KOPT-K1 (cell line): ENCODE measurements around the gene PPP6R2.
"Not testable (repeated sequence)": the region's sequence is repeated elsewhere in the genome, so short reads cannot be mapped to it uniquely, and the experiment has no call there.

Source experiments
- H3K27ac ChIP-seq: fragments of 200-600 bp; sonication (generic); 2 replicates; pipeline ENCODE4 v1.5.1; 2016; ENCODE audit warnings: antibody characterized with exemption, mild to moderate bottlenecking, low read depth, low read length; ENCODE audit not compliant: poor library complexity, severe bottlenecking
- H3K36me3 ChIP-seq: fragments of 200-600 bp; sonication (generic); 2 replicates; pipeline ENCODE4 v1.5.1; 2017; ENCODE audit warnings: antibody characterized with exemption, mild to moderate bottlenecking, low read length, moderate library complexity; ENCODE audit not compliant: insufficient read depth
- H3K9me3 ChIP-seq: fragments of 200-600 bp; sonication (generic); 2 replicates; pipeline ENCODE4 v1.5.1; 2017; ENCODE audit warnings: antibody characterized with exemption, low read length, mild to moderate bottlenecking; ENCODE audit not compliant: insufficient read depth, poor library complexity, severe bottlenecking

Gene PPP6R2

DNA sequence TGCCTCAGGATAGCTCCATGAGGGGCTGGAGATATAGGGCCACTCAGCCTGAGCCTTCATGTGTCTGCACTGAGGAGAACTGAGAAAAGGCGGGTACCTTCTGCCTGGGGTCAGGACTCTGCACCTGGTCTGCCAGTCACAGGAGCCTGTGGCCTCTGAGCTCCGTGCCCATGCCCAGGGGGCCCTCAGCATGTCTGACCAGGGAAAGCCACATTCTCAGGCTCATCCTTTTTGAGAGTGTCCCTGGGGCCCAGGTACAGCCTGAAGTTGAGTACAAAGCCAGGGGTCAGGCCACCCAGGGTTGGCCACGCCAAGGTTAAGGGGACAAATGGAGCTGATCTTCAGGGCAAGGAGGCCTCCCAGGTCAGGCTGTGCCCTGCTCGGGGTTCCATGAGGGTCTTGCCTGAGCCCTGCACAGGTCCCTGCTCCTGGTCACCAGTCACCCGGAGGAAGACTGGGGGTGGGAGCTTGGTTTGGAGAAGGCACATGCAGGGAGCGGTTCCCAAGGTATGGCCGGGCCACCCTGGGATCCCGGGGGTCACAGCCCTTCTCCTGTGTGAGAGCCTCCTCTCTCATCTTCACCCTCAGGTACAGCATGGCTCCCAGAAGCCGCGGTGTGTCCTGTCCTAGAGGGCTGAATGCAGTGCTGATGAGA is 22.3 kb upstream of the PPP6R2 start:
- Histone ChIP-seq H3K36me3 (no peaks in the 10 kb centered on the region), H3K9me3 (no peaks in the 10 kb centered on the region)

DNA sequence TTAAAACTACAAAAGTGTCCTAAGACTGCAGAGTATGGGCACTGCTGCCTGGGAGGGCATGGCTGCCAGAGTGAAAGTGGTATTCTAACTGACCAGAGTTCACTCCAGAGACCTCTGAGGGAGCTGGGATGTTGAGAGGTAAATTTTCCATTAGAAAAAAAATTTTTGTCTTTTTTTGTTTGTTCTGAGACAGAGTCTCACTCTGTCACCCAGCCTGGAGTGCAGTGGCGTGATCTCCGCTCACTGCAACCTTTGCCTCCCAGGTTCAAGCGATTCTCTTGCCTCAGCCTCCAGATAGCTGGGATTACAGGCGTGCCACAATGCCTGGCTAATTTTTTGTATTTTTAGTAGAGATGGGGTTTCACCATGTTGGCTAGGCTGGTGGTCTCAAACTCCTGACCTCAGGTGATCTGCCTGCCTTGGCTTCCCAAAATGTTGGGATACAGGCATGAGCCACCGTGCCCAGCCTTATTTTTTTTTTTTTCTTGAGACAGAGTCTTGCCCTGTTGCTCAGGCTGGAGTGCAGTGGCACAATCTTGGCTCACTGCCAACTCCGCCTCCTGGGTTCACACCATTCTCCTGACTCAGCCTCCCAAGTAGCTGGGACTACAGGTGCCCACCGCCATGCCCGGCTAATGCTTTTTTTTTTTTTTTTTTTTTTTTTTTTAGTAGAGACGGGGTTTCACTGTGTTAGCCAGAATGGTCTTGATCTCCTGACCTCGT is 20.6 kb upstream of the PPP6R2 start:
- H3K9me3 ChIP-seq, H3K36me3 ChIP-seq, H3K27ac ChIP-seq: not testable (repeated sequence)

More for the DNA sequence above, 22.3 kb upstream of the PPP6R2 start:
- H3K27ac ChIP-seq, result no peak overlapping the region

DNA sequence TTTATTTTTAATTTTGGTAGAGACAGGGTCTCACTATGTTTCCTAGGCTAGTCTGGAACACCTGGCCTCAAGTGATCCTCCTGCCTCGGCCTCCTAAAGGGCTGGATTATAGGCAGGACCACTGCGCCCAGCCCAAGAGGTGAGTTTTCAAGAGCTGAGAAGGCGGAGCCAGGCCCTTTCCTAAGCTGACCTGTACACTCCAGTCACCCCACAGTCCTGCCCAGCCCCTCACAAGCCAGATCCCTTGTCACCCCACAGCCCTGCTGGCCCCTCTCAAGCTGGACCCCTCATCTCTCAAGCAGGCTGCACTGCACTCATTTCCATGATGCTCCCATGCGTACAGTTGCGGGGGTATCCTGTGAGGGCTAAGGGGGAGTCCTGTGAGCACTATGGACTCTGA is 19.2 kb upstream of the PPP6R2 start:
- no peaks in the 10 kb centered on the region for H3K9me3 ChIP-seq
- H3K36me3 ChIP-seq, result no peaks in the 10 kb centered on the region
- no peak overlapping the region for H3K27ac ChIP-seq

DNA sequence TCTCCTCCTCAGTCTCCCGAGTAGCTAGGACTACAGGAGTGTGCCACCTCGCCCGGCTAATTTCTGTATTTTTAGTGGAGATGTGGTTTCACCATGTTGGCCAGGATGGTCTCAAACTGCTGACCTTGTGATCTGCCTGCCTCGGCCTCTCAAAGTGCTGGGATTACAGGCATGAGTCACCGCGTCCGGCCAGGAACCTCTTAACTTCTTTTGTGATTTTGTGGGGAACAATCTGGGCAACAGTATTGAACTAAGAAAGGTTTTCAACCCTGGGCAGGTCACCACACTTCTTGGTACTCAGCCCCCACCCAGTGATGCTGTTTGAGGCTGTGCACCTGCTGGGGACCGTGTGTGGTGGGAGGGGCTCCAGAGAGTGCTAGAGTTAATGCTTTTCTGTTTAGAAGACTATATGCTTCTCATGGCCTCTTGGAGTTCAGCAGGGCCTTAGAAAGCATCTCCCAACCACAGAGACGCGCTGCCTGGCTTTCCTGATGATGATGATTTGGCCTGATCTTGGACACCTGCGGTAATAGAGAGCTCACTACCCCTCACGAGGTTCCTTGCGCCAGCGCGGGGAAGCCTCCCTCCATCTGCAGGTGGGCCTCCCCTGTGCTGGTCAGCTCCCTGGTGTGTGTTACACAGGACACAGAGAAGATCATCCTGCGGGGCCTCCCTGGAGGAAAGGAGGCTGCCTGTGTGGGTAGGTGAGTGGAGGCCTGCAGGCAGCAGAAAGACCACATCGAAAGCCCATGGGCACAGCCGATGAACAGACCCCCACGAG is 17.5 kb upstream of the PPP6R2 start:
- H3K9me3 ChIP-seq, result no peaks in the 10 kb centered on the region
- no peak overlapping the region for H3K27ac ChIP-seq
- H3K36me3 ChIP-seq, result no peaks in the 10 kb centered on the region

DNA sequence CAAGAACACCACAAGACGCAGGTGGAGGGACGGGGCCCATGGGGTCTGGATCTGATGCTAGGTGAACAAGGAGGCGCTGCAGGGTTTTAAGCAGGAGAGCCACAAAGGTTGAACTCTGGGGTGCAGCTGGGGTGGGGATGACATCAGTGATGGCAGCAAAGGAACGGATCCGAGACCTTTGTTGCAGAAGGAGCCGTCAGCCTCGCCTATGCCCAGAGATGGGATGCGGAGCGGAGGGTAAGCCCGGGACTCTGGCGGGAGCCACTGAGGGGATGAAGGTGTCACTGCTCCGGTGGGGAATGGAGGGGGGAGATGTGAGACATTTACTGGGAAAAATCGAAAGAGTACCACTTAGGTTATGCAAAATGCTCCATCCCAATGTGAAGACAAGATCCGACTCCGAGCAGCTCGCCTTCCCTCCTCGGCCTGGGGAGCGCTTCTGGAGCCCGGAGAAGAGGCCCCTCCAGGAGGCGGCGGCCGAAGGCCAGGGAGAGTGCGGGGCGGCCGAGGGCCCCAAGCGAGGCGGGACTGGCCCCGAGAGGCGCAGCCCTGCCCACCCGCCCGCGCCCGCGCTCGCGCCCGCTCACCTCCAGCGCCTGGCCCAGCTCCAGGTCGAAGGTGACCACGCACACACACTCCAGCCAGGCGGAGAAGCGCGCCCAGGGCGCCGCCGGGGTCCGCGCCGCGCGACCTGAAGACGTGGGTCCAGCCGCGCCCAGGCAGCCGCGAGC is 16.7 kb upstream of the PPP6R2 start:
- no peaks in the 10 kb centered on the region for H3K9me3 ChIP-seq
- no peak overlapping the region for H3K27ac ChIP-seq
- no peaks in the 10 kb centered on the region for H3K36me3 ChIP-seq

DNA sequence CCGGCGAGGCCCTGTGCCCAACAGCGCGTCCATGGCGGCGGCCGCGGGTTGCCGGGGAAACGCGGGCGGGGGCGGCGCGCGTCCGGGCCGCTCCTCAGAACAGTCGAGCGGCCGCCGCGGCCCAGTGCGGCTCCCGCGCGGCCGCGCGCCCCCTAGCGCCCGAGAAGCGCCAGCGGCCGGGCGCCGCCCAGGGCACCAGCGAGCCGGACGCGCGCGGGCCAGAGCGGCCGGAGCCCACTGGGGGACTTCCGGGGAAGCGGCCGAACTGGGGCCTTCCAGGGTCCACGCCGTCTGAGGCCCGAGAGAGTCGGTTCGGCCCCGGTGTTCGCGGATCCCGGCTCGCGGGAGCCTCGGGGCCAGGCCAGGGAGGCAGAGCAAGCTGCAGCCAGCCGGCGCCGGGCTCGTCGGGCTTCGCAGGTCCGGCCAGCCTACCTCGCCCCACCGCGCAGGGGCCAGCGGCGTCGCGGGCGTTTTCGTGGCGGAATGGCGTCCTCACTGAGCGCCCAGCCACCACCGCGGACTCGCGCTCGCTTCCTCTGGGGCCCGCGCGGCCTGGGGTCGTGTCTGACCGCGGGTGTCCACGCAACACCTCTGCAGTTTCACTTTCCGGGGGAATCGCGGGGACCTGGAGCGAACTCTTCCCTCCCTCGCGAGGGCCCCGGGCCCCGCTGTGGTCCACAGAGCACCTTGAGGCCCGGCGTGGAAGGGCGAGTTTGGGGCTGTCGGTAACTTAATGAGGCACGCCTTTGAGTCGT is 16.0 kb upstream of the PPP6R2 start, which contains the start of gene DENND6B:
Gene DENND6B, minus strand, starts transcription at position 57 of the 755 bp plus-strand sequence. Its CDS starts 24 bp downstream, at position 33.
- H3K9me3 ChIP-seq, result no peaks in the 10 kb centered on the region
- no peak within 1 kb of the TSS for H3K27ac ChIP-seq
- H3K36me3 ChIP-seq, result no peaks in the 10 kb centered on the region

DNA sequence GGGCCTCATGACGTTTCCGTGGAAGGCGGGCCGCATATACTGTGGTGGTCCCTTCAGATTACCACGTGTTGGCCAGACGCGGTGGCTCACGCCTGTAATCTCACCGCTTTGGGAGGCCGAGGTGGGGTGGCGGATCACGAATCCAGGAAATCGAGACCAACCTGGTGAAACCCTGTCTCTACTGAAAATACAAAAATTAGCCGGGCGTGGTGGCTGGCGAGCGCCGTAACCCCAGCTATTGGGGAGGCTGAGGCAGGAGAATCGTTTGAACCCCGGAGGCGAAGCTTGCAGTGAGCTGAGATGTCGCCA is 15.5 kb upstream of the PPP6R2 start:
- Histone ChIP-seq H3K9me3 (no peaks in the 10 kb centered on the region), H3K36me3 (no peaks in the 10 kb centered on the region), H3K27ac (no peak overlapping the region)

DNA sequence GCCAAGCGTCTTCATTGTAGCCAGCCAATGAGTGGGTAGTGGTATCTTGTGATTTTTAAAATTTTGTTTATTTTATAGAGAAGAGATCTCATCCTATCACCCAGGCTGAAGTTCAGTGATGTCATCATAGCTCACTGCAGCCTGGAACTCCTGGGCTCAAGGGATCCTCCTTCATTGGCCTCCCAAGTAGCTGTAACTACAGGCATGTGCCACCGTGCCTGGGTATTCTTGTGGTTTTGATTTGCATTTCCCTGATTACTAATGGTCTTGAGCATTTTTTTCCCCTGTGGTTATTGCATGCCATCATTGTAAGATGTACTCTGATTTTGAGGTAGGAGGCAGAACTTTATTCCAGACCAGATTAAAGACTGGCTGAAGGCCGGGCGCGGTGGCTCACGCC is 13.9 kb upstream of the PPP6R2 start:
- Histone ChIP-seq H3K9me3 (no peaks in the 10 kb centered on the region), H3K36me3 (no peaks in the 10 kb centered on the region), H3K27ac (no peak overlapping the region)

DNA sequence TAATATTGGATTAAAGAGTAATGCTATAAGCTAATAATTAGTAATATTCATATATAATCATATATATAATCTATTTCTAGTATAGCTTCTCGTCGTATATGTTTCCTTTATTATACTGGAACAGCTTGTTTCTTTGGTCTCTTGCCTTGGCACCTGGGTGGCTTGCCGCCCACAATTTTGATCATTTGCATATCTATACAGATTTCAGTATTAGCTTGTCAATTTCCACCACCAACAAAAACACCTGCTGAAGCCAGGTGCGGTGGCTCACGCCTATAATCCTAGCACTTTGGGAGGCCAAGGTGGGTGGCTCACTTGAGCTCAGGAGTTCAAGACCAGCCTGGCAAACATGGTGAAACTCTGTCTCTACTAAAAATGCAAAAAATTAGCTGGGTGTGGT is 8.7 kb upstream of the PPP6R2 start:
- H3K36me3 ChIP-seq, H3K27ac ChIP-seq, H3K9me3 ChIP-seq: not testable (repeated sequence)

DNA sequence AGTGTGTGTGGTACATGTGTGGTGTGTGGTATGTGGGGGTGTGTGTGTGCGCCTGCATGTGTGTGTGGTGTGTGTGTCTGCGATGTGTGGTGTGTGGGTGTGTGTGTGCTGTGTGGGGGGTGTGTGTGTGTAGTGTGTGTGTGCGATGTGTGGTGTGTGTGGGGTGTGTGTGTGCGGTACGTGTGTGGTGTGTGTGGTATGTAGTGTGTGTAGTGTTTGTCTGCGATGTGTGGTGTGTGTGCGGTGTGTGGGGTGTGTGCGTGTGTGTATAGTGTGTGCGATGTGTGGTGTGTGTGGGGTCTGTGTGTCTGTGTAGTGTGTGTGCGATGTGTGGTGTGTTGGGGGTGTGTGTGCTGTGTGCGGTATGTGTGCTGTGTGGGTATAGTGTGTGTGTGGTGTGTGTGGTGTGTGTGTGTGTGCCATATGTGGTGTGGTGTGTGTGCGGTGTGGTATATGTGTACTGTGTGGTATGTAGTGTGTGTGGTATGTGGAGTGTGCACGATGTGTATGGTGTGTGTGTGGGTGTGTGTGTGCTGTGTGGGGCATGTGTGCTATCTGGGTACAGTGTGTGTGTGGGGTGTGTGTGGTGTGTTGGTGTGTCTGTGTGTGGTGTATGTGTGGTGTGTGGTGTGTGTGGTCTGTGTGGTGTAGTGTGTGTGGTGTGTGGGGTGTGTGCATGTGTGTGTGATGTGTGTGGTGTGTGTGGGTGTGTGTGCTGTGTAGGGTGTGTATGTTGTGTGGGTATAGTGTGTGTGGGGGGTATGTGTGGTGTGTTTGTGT is 5.7 kb upstream of the PPP6R2 start:
- Histone ChIP-seq H3K9me3 (no peaks in the 10 kb centered on the region), H3K27ac (no peak overlapping the region), H3K36me3 (no peaks in the 10 kb centered on the region)

DNA sequence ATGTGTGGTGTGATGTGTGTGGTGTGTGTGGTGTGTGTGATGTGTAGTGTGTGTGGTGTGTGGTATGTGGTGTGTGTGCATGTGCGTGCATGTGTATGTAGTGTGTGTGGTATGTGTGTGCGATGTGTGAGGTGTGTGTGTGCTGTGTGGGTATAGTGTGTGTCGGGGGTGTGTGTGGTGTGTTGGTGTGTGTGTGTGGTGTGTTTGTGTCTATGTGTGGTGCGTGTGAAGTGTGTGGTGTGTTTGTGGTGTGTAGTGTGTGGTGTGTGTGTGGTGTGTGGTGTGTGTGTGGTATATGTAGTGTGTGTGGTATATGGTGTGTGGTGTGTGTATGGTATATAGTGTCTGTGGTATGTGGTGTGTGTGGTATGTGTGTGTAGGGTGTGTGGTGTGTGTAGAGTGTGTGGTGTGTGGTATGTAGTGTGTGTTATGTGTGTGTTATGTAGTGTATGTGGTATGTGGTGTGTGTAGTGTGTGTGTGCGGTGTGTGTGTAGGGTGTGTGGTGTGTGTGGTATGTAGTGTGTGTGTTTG is 5.0 kb upstream of the PPP6R2 start:
- Histone ChIP-seq H3K36me3 (no peaks in the 10 kb centered on the region), H3K9me3 (no peaks in the 10 kb centered on the region), H3K27ac (no peak overlapping the region)

DNA sequence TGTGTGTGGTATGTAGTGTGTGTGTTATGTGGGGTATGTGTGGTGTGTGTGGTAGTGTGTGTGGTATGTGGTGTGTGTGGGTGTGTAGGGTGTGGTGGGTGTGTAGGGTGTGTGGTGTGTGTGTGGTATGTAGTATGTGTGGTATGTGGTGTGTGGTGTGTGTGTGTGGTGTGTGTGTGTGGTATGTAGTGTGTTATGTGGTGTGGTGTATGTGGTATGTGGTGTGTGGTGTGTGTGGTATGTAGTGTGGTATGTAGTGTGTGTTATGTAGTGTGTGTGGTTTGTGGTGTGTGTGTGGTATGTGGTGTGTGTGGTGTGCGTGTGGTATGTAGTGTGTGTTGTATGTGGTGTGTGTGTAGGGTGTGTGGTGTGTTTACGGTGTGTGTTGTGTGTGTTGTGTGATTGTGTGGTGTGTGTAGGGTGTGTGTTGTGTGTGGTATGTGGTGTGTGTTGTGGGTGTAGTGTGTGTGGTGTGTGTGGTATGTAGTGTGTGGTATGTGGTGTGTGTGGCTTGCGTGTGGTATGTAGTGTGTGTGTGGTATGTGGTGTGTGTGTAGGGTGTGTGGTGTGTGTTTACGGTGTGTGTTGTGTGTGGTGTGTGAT is 4.2 kb upstream of the PPP6R2 start:
- H3K36me3 ChIP-seq, result no peaks in the 10 kb centered on the region
- H3K9me3 ChIP-seq, result no peaks in the 10 kb centered on the region
- no peak overlapping the region for H3K27ac ChIP-seq
